HCT116 (cell line): Measurements from ENCODE around the gene STYXL1. TPM values are rescaled to one million over a fixed set of nuclear protein-coding genes. Genes with fewer than 3 reads are reported as not detected.

Source experiments
- ATAC-seq: fragments of 200-7000 bp; cut with Tn5 transposase; 2 replicates; pipeline ENCODE4 v1.9.1; 2020; ENCODE audit warnings: mild to moderate bottlenecking, moderate library complexity
- BruUV-seq: library from RNA; stranded (reverse); fragments of 400-500 nt; replicated peaks from 2 replicates; lab custom pipeline; 2021; lab: Mats Ljungman, UMichigan
- CTCF ChIA-PET: fragments of 300-600 bp; sonication (Branson Sonifier 250); formaldehyde crosslinking; loops from one replicate; lab custom pipeline; 2021; ENCODE audit warnings: antibody characterized with exemption; lab: Charles Lee
- POLR2A ChIA-PET: fragments of 300-600, 350-600 bp; sonication (Branson Sonifier 250); formaldehyde crosslinking; loops from one replicate; lab custom pipeline; 2021; ENCODE audit warnings: antibody characterized with exemption; lab: Charles Lee
- RAD21 ChIA-PET, 2 experiments: fragments of 300-600 bp; sonication (Branson Sonifier 250); formaldehyde crosslinking; loops; one replicate each; lab custom pipeline; 2023; ENCODE audit warnings: low total read pairs in 2 of 2; ENCODE audit not compliant: uncharacterized antibody in 2 of 2, unreplicated experiment in 2 of 2, low non-redundant PET in 1 of 2; lab: Charles Lee
- DNase-seq: peaks from one replicate; pipeline ENCODE4 v3.0.0-alpha.2; 2010; ENCODE audit warnings: low read depth, low spot score
- H2AFZ ChIP-seq: fragments of 200-600 bp; shearing (Covaris generic), sonication (generic); 2 replicates; pipeline ENCODE4 v1.6.1; 2017; ENCODE audit warnings: low read depth, mixed run types, mixed read lengths, antibody characterized with exemption, low read length; ENCODE audit not compliant: poor library complexity, severe bottlenecking
- H3K27ac ChIP-seq: 2 replicates; pipeline ENCODE4 v1.5.1; 2012; ENCODE audit warnings: low read depth, low read length
- H3K27me3 ChIP-seq: fragments of 200-600 bp; sonication (generic); 2 replicates; pipeline ENCODE4 v1.6.1; 2016; ENCODE audit warnings: mixed run types, low read length, mixed read lengths; ENCODE audit not compliant: insufficient read depth
- H3K36me3 ChIP-seq, 2 experiments: fragments of 200-500 bp in 1 of 2; fragments of 200-600 bp in 1 of 2; sonication (Bioruptor generic) in 1 of 2; sonication (generic) in 1 of 2; 2 replicates each; pipeline versions ENCODE4 v1.5.1 to v1.6.1; 2014 to 2016; ENCODE audit warnings: low read length in 2 of 2, inconsistent platforms in 1 of 2, mixed read lengths in 1 of 2, mixed run types in 1 of 2; ENCODE audit not compliant: insufficient read depth in 2 of 2, control insufficient read depth in 1 of 2
- H3K4me1 ChIP-seq, 2 experiments: fragments of 200-600 bp in 1 of 2; sonication (generic) in 1 of 2; 2 replicates each; pipeline versions ENCODE4 v1.5.1 to v1.6.1; 2012 to 2017; ENCODE audit warnings: low read length in 2 of 2, inconsistent platforms in 1 of 2, mild to moderate bottlenecking in 1 of 2, mixed read lengths in 1 of 2, mixed run types in 1 of 2, moderate library complexity in 1 of 2; ENCODE audit not compliant: insufficient read depth in 2 of 2, control insufficient read depth in 1 of 2
- H3K4me2 ChIP-seq: fragments of 200-600 bp; sonication (generic); 2 replicates; pipeline ENCODE4 v1.6.1; 2017; ENCODE audit warnings: mixed run types, low read length, mixed read lengths
- H3K4me3 ChIP-seq, 2 experiments: fragments of 200-600 bp in 1 of 2; sonication (generic) in 1 of 2; replicated peaks in 1 of 2; 2 replicates each; pipeline ENCODE4 v1.5.1; 2011 to 2016; ENCODE audit warnings: low read length in 2 of 2, control low read depth in 1 of 2, low read depth in 1 of 2, mild to moderate bottlenecking in 1 of 2, mixed read lengths in 1 of 2, mixed run types in 1 of 2
- H3K79me2 ChIP-seq: fragments of 200-600 bp; sonication (generic); 2 replicates; pipeline ENCODE4 v1.6.1; 2017; ENCODE audit warnings: mild to moderate bottlenecking, mixed run types, low read length, moderate library complexity, mixed read lengths; ENCODE audit not compliant: insufficient read depth
- H3K9ac ChIP-seq: fragments of 200-600 bp; sonication (generic); 2 replicates; pipeline ENCODE4 v1.6.1; 2016; ENCODE audit warnings: low read length, mixed read lengths
- H3K9me2 ChIP-seq: fragments of 200-600 bp; sonication (generic), shearing (Covaris generic); 2 replicates; pipeline ENCODE4 v1.6.1; 2017; ENCODE audit warnings: mixed run types, mild to moderate bottlenecking, moderate library complexity; ENCODE audit not compliant: insufficient read depth
- H3K9me3 ChIP-seq, 2 experiments: fragments of 200-500 bp in 1 of 2; fragments of 200-600 bp in 1 of 2; sonication (Bioruptor generic) in 1 of 2; sonication (generic) in 1 of 2; 2 replicates each; pipeline ENCODE4 v1.6.1; 2014 to 2017; ENCODE audit warnings: low read length in 2 of 2, mixed read lengths in 2 of 2, inconsistent platforms in 1 of 2, low read depth in 1 of 2, mild to moderate bottlenecking in 1 of 2, mixed run types in 1 of 2, moderate library complexity in 1 of 2; ENCODE audit not compliant: control insufficient read depth in 1 of 2, insufficient read depth in 1 of 2
- H4K20me1 ChIP-seq: fragments of 200-600 bp; sonication (generic), shearing (Covaris generic); 2 replicates; pipeline ENCODE4 v1.6.1; 2017; ENCODE audit warnings: mixed run types, mild to moderate bottlenecking, moderate library complexity; ENCODE audit not compliant: insufficient read depth
- CBX3 ChIP-seq: IDR thresholded peaks from 2 replicates; pipeline ENCODE4 v1.6.1; 2012; ENCODE audit warnings: low read depth
- CEBPB ChIP-seq: IDR thresholded peaks from 2 replicates; pipeline ENCODE4 v1.6.1; 2012; ENCODE audit warnings: low read depth
- CTCF ChIP-seq, 3 experiments: fragments of 200-600 bp in 1 of 3; sonication (generic) in 1 of 3; IDR thresholded peaks in 2 of 3; conservative IDR thresholded peaks in 1 of 3; 2 replicates each; pipeline ENCODE4 v1.5.1; 2012 to 2017; ENCODE audit warnings: low read depth in 2 of 3, low read length in 2 of 3, antibody characterized with exemption in 1 of 3, borderline replicate concordance in 1 of 3, control low read depth in 1 of 3, mild to moderate bottlenecking in 1 of 3, mixed read lengths in 1 of 3, mixed run types in 1 of 3, moderate library complexity in 1 of 3; ENCODE audit not compliant: insufficient read depth in 1 of 3
- EGR1 ChIP-seq: IDR thresholded peaks from 2 replicates; pipeline ENCODE4 v1.6.1; 2012; ENCODE audit warnings: low read depth
- ELF1 ChIP-seq: IDR thresholded peaks from 2 replicates; pipeline ENCODE4 v1.6.1; 2012; ENCODE audit warnings: low read depth, borderline replicate concordance
- EZH2 ChIP-seq: fragments of 200-600 bp; sonication (generic); IDR thresholded peaks from 2 replicates; pipeline ENCODE4 v1.6.1; 2017; ENCODE audit warnings: antibody characterized with exemption, mixed run types
- EZH2phosphoT487 ChIP-seq: fragments of 200-600 bp; IDR thresholded peaks from 2 replicates; pipeline ENCODE4 v1.6.1; 2018; ENCODE audit warnings: antibody characterized with exemption, borderline replicate concordance
- JUND ChIP-seq: IDR thresholded peaks from 2 replicates; pipeline ENCODE4 v1.6.1; 2012
- POLR2A ChIP-seq: IDR thresholded peaks from 2 replicates; pipeline ENCODE4 v1.7.0; 2011; ENCODE audit warnings: borderline replicate concordance; ENCODE audit not compliant: insufficient read depth, insufficient read length; ENCODE audit errors: extremely low read depth
- POLR2AphosphoS5 ChIP-seq: IDR thresholded peaks from 2 replicates; pipeline ENCODE4 v1.6.1; 2011; ENCODE audit warnings: mild to moderate bottlenecking, low read depth, low read length, moderate library complexity
- SIN3A ChIP-seq: IDR thresholded peaks from 2 replicates; pipeline ENCODE4 v1.6.1; 2012; ENCODE audit warnings: low read depth
- SP1 ChIP-seq: IDR thresholded peaks from 2 replicates; pipeline ENCODE4 v1.6.1; 2012; ENCODE audit warnings: low read depth
- SRF ChIP-seq: IDR thresholded peaks from 2 replicates; pipeline ENCODE4 v1.6.1; 2012; ENCODE audit warnings: low read depth
- TCF7L2 ChIP-seq: IDR thresholded peaks from 2 replicates; pipeline ENCODE4 v1.7.0; 2011; ENCODE audit warnings: borderline replicate concordance, inconsistent platforms; ENCODE audit not compliant: insufficient read depth, insufficient read length; ENCODE audit errors: extremely low read depth
- YY1 ChIP-seq: IDR thresholded peaks from 2 replicates; pipeline ENCODE4 v1.6.1; 2011; ENCODE audit warnings: low read length, low read depth, moderate library complexity, mild to moderate bottlenecking; ENCODE audit not compliant: insufficient replicate concordance; ENCODE audit errors: extremely low read depth
- ZBTB33 ChIP-seq: IDR thresholded peaks from 2 replicates; pipeline ENCODE4 v1.6.1; 2011; ENCODE audit warnings: mild to moderate bottlenecking, low read length, moderate library complexity; ENCODE audit not compliant: insufficient replicate concordance; ENCODE audit errors: extremely low read depth
- ZFX ChIP-seq: fragments of 450-650 bp; IDR thresholded peaks from 2 replicates; pipeline ENCODE4 v1.6.1; 2017
- ZNF274 ChIP-seq: fragments of 200-500 bp; sonication (Bioruptor generic); IDR thresholded peaks from 2 replicates; pipeline ENCODE4 v1.6.1; 2014; ENCODE audit warnings: mild to moderate bottlenecking, low read depth, low read length, inconsistent platforms
- intact Hi-C: fragments of 100-400 bp; cut with micrococcal nuclease; formaldehyde crosslinking; loops from 2 replicates; pipeline ENCODE4 v1.10.0; 2022
- total RNA-seq: library from RNA; stranded (reverse); gene quantifications from one replicate; pipeline ENCODE4 v1.2.1, GENCODE V29; 2021; ENCODE audit not compliant: unreplicated experiment

The STYXL1 gene
- total RNA-seq, 1 experiment from 2014 or later, result 32.5 TPM

GRCh38 chr7:76051840-76052239 lies 4.0 kb upstream of the STYXL1 start:
- POLR2A ChIA-PET, result no interaction called here
- Histone ChIP-seq H3K4me3 (no peak overlapping the region), H3K27ac (no peak overlapping the region), H3K4me1 (peaks cover 5 to 12% of the 10 kb centered on the region in 2 experiments), H3K9ac (no peak overlapping the region), H3K4me2 (no peak overlapping the region)
- TF ChIP-seq EZH2, result no peak
- TF ChIP-seq, all 23 proteins: peak for 0
- H3K79me2 ChIP-seq, result peaks cover 99% of the 10 kb centered on the region
- no peaks in the 10 kb centered on the region for H3K9me3 ChIP-seq
- CTCF ChIA-PET, result no interaction called here
- no peaks in the 10 kb centered on the region for H3K27me3 ChIP-seq
- intact Hi-C loops, result no loop called here
- no peak for ATAC-seq
- no peaks in the 10 kb centered on the region for H4K20me1 ChIP-seq
- BruUV-seq, result no TSS peak
- no peaks in the 10 kb centered on the region for H3K9me2 ChIP-seq
- DNase-seq, result no peak
- RAD21 ChIA-PET, result interaction anchor here in 1 of 2 experiments (0.7 kb wide), 1 partner anchor 11 kb away, joined by 3 read pairs; no protein-coding TSS in a partner anchor
- H2AFZ ChIP-seq, result no peak overlapping the region
- H3K36me3 ChIP-seq, result peaks cover 7 to 34% of the 10 kb centered on the region in 2 experiments; a peak in 3 of 4 replicates

- no peaks in the 10 kb centered on the region for H4K20me1 ChIP-seq
- H3K9me2 ChIP-seq, result no peaks in the 10 kb centered on the region
- peaks cover 7 to 29% of the 10 kb centered on the region in 2 experiments; a peak in 2 of 4 replicates for H3K36me3 ChIP-seq
- BruUV-seq, result no TSS peak
- H2AFZ ChIP-seq, result no peak overlapping the region
- H3K27ac ChIP-seq, result no peak overlapping the region
- H3K9ac ChIP-seq, result no peak overlapping the region
- ATAC-seq (no peak), DNase-seq (no peak)
- peaks cover 5 to 12% of the 10 kb centered on the region in 2 experiments for H3K4me1 ChIP-seq
- TF ChIP-seq SIN3A (no peak), CTCF (IDR thresholded peaks at IDR 0.05 in 2 of 3, conservative IDR thresholded peaks at IDR 0.05 in 1 of 3; ENCODE audit: borderline replicate concordance in 1 of 3, insufficient read depth in 1 of 3, low read depth in 2 of 3, low read length in 2 of 3) (no peak), ZNF274 (no peak), CBX3 (no peak), EZH2phosphoT487 (no peak), JUND (no peak), TCF7L2 (no peak), POLR2AphosphoS5 (no peak), YY1 (no peak), POLR2A (no peak), CEBPB (no peak), SRF (no peak), EGR1 (no peak), ZFX (no peak), EZH2 (no peak), SP1 (no peak), ZBTB33 (no peak), ELF1 (no peak)
- no peak overlapping the region for H3K4me2 ChIP-seq
- POLR2A ChIA-PET, result no interaction called here
- intact Hi-C loops, result no loop called here
- CTCF ChIA-PET, result interaction anchor here (1.7 kb wide), 1 partner anchor 19 kb away, joined by 4 read pairs; no protein-coding TSS in a partner anchor
- no peak overlapping the region for H3K4me3 ChIP-seq
- H3K79me2 ChIP-seq, result peaks cover 98% of the 10 kb centered on the region
- H3K9me3 ChIP-seq, result no peaks in the 10 kb centered on the region
- H3K27me3 ChIP-seq, result no peaks in the 10 kb centered on the region
- RAD21 ChIA-PET, result no interaction called here
Measured at GRCh38 chr7:76050545-76050944, 2.7 kb upstream of the STYXL1 start.
